DMS79 (cell line): ENCODE results near the gene C14orf180.

Experiments used
- DNase-seq: peaks from one replicate; lab custom pipeline; 2025; lab: John Stamatoyannopoulos, UW

The C14orf180 gene

GRCh38 chr14:104579507-104579906, at the start of gene C14orf180:
C14orf180 (plus strand) TSS chr14:104579764; CDS start chr14:104586431, 6,667 bp downstream.
- no peak for DNase-seq

GRCh38 chr14:104530646-104531045, 48.9 kb upstream of the C14orf180 start:
- no peak for DNase-seq

GRCh38 chr14:104531421-104532190, 48.0 kb upstream of the C14orf180 start:
- DNase-seq = no peak

- no peak for DNase-seq
Observed at GRCh38 chr14:104532191-104532555, 47.4 kb upstream of the C14orf180 start.

GRCh38 chr14:104534036-104534435, 45.5 kb upstream of the C14orf180 start:
- no peak for DNase-seq

GRCh38 chr14:104536942-104537612, 42.5 kb upstream of the C14orf180 start:
- no peak for DNase-seq

- DNase-seq = no peak
Observed at GRCh38 chr14:104537613-104537988, 42.0 kb upstream of the C14orf180 start.

GRCh38 chr14:104541905-104542465, 37.6 kb upstream of the C14orf180 start:
- DNase-seq = no peak

GRCh38 chr14:104542871-104543830, 36.4 kb upstream of the C14orf180 start:
- DNase-seq = no peak

GRCh38 chr14:104544362-104544961, 35.1 kb upstream of the C14orf180 start:
- no peak for DNase-seq

GRCh38 chr14:104545151-104545941, 34.2 kb upstream of the C14orf180 start:
- DNase-seq = no peak

GRCh38 chr14:104545942-104546501, 33.5 kb upstream of the C14orf180 start:
- DNase-seq = no peak

GRCh38 chr14:104546591-104547309, 32.8 kb upstream of the C14orf180 start:
- no peak for DNase-seq

GRCh38 chr14:104547310-104547997, 32.1 kb upstream of the C14orf180 start:
- DNase-seq = no peak

GRCh38 chr14:104547998-104548700, 31.4 kb upstream of the C14orf180 start:
- DNase-seq = no peak

- no peak for DNase-seq
Observed at GRCh38 chr14:104548802-104549535, 30.6 kb upstream of the C14orf180 start.

- no peak for DNase-seq
Observed at GRCh38 chr14:104549536-104550339, 29.8 kb upstream of the C14orf180 start.
